Measurements from ENCODE around the gene GCH1. TPM values are rescaled to one million over a fixed set of nuclear protein-coding genes. Genes with fewer than 3 reads are reported as not detected.
"Not testable (repeated sequence)": the region's sequence is repeated elsewhere in the genome, so short reads cannot be mapped to it uniquely, and the experiment has no call there.

The GCH1 gene
- total RNA-seq, 1 donor from 2014 or later: 6.4 TPM

DNA sequence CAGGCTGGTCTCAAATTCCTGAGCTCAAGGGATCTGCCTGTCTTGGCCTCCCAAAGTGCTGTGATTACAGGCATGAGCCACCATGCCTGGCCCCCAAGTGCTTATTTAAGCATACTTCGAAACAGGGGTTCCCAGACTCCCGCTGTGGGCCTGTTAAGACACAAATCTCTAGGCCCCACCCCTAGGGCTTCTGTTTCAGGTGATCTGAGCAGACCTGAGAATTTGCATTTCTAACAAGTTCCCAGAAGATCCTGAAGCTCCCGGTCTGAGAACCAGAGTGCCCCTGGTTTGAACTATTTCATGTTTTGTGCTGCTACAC lies 25.0 kb downstream of the GCH1 start:
- intact Hi-C loops (cut with DNase I): no loop called here
- no peak for ATAC-seq

DNA sequence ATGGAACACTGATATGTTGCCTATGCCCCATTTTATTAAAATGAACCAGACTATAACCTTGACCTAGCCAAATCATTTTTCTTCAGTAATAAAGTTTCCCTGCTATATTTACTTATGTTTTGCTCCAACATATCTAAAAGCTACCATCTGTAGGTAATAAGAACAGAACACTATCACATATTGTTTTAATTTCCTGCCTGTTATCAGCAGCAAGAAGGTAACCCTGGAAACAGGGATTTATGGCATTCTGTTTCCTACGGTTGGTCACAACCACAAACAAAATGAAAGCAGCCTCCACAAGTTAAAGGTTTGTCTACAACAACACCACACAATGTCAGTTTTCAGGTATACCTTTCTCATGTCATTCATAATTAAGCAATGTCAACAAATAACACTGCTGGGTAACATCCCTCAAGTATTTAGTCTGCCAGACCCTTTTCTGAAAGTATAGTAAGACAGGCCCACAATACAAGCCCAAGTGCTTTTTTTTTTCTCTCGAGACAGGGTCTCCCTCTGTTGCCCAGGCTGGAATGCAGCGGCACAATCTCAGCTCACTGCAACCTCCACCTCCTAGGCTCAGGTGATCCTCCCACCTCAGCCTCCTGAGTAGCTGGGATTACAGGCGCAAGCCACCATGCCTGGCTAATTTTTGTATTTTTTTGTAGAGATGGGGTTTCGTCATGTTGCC lies 25.5 kb downstream of the GCH1 start:
- intact Hi-C loops (cut with DNase I): no loop called here
- ATAC-seq (no peak), DNase-seq (ENCODE audit: low spot score) (no peak)

More for the DNA sequence above, 25.0 kb downstream of the GCH1 start:
- no peak for DNase-seq (ENCODE audit: low spot score)

DNA sequence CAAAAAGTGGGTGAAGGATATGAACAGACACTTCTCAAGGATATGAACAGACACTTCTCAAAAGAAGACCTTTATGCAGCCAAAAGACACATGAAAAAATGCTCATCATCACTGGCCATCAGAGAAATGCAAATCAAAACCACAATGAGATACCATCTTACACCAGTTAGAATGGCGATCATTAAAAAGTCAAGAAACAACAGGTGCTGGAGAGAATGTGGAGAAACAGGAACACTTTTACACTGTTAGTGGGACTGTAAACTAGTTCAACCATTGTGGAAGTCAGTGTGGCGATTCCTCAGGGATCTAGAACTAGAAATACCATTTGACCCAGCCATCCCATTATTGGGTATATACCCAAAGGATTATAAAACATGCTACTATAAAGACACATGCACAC lies 27.0 kb downstream of the GCH1 start:
- not testable (repeated sequence) for ATAC-seq

DNA sequence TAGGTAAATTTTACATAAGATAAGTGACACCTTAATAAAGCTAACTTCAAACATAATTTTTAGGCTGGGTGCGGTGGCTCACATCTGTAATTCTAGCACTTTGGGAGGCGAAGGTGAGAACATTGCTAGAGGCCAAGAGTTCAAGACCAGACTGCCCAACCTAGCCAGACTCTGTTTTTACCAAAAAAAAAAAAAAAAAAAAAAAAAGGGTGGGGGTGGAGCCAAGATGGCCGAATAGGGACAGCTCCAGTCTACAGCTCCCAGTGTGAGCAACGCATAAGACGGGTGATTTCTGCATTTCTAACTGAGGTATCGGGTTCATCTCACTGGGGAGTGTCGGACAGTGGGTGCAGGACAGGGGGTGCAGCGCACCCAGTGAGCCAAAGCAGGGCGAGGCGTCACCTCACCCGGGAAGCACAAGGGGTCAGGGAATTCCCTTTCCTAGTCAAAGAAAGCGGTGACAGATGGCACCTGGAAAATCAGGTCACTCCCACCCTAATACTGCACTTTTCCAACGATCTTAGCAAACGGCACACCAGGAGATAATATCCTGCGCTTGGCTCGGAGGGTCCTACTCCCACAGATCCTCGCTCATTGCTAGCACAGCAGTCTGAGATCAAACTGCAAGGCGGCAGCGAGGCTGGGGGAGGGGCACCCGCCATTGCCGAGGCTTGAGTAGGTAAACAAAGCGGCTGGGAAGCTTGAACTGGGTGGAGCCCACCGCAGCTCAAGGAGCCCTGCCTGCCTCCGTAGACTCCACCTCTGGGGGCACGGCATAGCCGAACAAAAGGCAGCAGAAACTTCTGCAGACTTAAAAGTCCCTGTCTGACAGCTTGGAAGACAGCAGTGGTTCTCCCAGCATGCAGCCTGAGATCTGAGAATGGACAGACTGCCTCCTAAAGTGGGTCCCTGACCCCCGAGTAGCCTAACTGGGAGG lies 32.2 kb downstream of the GCH1 start:
- intact Hi-C loops (cut with DNase I); DNase-seq (ENCODE audit: low spot score); ATAC-seq: not testable (repeated sequence)

More for the DNA sequence above, 27.0 kb downstream of the GCH1 start:
- intact Hi-C loops (cut with DNase I); DNase-seq (ENCODE audit: low spot score): not testable (repeated sequence)

GRCh38 chr14:54867011-54867410 lies 35.6 kb downstream of the GCH1 start:
- ATAC-seq: no peak
- no peak for DNase-seq (ENCODE audit: low spot score)
- intact Hi-C loops (cut with DNase I): no loop called here

DNA sequence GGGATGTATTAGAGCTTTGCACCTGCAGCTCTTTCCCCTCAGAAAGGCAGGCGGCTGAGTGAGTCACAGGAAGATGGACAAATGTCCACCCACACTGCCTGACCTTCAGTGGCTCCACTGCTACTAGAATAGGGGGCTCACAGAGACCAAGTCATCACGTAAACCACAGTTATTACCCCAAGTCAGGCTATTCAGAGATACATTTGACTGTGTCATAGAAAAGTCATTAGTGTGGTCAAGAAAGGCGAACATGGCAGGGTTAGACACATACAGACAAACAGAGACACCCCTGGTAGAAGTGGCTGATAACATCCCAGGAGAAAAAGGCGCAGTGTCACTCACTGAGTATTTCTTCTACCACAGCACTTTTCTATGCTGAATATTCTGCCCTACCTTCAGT lies 36.0 kb downstream of the GCH1 start:
- no peak for DNase-seq (ENCODE audit: low spot score)
- ATAC-seq: no peak
- intact Hi-C loops (cut with DNase I): no loop called here

DNA sequence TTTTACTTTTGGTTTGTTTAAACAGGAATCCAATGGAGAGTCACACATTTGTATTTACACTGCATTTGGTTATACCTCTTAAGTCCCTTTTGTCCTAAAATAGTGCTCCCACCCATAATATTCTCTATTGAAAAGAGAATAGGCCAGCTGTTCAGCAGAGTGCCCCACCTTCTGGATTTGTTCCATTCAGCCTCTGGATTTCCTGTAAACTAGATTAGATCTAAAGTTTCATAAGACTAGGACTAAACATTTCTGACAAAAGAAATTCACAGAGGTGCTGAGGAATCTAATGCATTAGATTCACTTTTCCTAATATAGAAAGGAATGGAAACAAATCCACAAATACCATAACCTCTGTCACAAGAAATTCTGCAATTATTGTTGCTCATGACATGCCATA lies 38.1 kb downstream of the GCH1 start:
- no peak for DNase-seq (ENCODE audit: low spot score)
- intact Hi-C loops (cut with DNase I): no loop called here
- no peak for ATAC-seq

DNA sequence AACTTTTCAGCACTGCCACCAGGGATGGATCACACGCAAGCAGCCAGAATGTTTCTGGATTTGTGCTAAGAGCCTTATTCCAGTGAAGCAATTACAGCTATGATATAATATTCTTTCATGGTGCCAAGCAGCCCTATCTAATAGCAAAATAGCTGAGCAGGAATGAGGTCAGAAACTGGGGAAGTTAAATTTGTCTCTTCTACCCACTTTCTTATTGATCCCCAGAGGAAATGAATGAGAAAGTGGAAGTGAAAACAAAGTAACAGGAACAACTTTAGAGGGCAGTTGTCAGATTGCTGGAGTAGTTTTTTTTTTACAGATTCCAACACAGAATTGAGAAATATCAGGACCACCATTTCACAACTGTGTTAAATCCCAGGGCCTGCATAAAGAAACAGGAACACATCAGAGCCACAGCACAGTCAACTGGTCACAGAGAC lies 44.8 kb downstream of the GCH1 start:
- intact Hi-C loops (cut with DNase I): no loop called here
- peak; percentile 95 for ATAC-seq
- DNase-seq (ENCODE audit: low spot score): no peak

DNA sequence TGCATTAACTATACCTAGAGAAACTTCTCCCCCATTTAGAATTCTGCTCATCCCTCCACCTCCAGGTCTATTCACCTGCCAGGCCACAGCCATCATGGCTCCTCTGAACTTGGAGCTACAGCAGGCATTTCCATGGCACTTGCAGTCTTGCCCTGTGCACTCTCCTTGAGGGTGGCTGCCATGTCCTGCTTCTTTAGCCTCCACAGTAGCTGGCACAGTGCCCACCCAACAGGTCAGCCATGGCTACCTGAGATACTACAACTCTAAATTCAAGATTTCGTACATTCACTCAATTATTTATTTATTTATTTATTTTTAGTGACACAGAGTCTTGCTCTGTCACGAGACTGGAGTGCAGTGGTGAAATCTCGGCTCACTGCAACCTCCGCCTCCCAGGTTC lies 46.5 kb downstream of the GCH1 start:
- DNase-seq (ENCODE audit: low spot score): peak; percentile 65
- ATAC-seq: no peak
- intact Hi-C loops (cut with DNase I): no loop called here

GRCh38 chr14:54854181-54854580 lies 48.4 kb downstream of the GCH1 start:
- intact Hi-C loops (cut with DNase I): no loop called here
- no peak for DNase-seq (ENCODE audit: low spot score)
- ATAC-seq: no peak

GRCh38 chr14:54853339-54853738 lies 49.3 kb downstream of the GCH1 start:
- no peak for ATAC-seq

DNA sequence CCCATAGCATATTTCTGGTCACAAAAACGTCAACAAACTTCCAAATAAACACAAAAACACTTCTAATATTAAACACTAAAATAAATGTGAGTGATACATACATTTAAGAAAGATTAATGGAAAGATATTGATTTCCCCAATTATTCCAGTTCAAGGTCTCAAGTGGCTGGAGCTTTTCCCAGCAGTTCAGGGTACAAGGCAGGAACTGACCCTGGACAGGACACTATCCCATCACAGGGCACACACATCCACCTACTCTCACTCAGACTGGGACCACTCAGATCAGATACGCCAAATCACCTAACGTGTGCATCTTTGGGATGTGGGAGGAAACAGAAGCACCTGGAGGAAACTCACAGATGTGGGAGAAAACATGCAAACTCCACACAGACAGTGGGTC lies 50.4 kb downstream of the GCH1 start:
- ATAC-seq (no peak), DNase-seq (ENCODE audit: low spot score) (no peak)
- intact Hi-C loops (cut with DNase I): no loop called here

More at GRCh38 chr14:54853339-54853738, 49.3 kb downstream of the GCH1 start:
- DNase-seq (ENCODE audit: low spot score): no peak
- intact Hi-C loops (cut with DNase I): no loop called here

- intact Hi-C loops (cut with DNase I): no loop called here
- no peak for ATAC-seq
Observed at GRCh38 chr14:54848910-54849309, 53.7 kb downstream of the GCH1 start.

DNA sequence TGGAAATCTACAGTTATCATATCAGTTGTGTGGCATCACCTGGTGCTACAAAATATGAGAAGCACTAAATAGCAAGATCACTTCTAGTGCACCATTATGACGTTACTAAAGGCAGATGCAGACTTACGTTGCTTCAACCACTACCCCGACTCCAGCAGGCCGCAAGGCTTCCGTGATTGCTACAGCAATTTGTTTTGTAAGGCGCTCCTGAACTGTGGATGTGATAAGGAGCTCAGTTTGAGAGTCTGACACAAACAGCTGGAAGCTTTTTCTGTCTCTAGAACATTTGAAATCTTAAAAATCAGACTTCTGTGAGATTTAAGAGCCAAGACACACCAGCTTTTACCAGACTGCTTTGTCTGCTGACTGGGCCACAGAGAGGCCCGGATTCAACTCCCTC lies 57.0 kb downstream of the GCH1 start:
- DNase-seq (ENCODE audit: low spot score) (no peak), ATAC-seq (no peak)
- intact Hi-C loops (cut with DNase I): no loop called here

More at GRCh38 chr14:54848910-54849309, 53.7 kb downstream of the GCH1 start:
- DNase-seq (ENCODE audit: low spot score): no peak

DNA sequence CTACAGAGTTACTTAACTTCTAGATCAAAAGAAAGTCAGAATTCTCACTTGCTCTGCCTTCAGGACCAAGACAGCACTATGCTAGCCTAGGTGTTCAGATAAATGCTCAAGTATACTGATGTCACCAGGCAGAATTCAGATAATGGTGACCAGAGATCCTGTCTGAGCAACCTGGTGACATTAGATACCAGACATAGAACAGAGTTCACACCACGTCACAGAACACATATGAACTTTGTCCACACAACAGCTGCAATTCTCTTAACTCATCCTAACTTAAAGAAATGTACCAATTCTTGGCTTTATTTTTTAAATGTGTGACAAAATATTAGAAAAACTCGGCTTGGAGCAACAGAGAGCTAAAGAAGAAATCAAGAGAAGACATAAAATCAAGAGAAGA lies 58.1 kb downstream of the GCH1 start:
- no peak for ATAC-seq
- intact Hi-C loops (cut with DNase I): no loop called here

GRCh38 chr14:54840798-54841197 lies 61.8 kb downstream of the GCH1 start:
- no peak for ATAC-seq
- no peak for DNase-seq (ENCODE audit: low spot score)
- intact Hi-C loops (cut with DNase I): no loop called here

More for the DNA sequence above, 58.1 kb downstream of the GCH1 start:
- DNase-seq (ENCODE audit: low spot score): no peak

GRCh38 chr14:54840336-54840735 lies 62.3 kb downstream of the GCH1 start:
- ATAC-seq: peak; percentile 80
- intact Hi-C loops (cut with DNase I): no loop called here
- no peak for DNase-seq (ENCODE audit: low spot score)

- DNase-seq (ENCODE audit: low spot score) (no peak), ATAC-seq (peak; percentile 95)
- intact Hi-C loops (cut with DNase I): no loop called here
Observed at GRCh38 chr14:54839701-54840119, 62.9 kb downstream of the GCH1 start.

GRCh38 chr14:54838931-54839512 lies 63.6 kb downstream of the GCH1 start:
- ATAC-seq: peak; percentile 64
- no peak for DNase-seq (ENCODE audit: low spot score)

More at GRCh38 chr14:54838931-54839512, 63.6 kb downstream of the GCH1 start:
- intact Hi-C loops (cut with DNase I): no loop called here
